Vagina (tissue), 2 donors: ENCODE measurements around the gene DOK3. TPM values are rescaled to one million over a fixed set of nuclear protein-coding genes. Genes with fewer than 3 reads are reported as not detected.

Experiments used
- DNase-seq, 2 donors: peaks; one replicate each; pipeline ENCODE4 v3.0.0-alpha.2; 2017; ENCODE audit errors: extremely low spot score in 2 of 2
- H3K27ac ChIP-seq: fragments of 200-600 bp; sonication (generic); one replicate; pipeline ENCODE4 v1.5.1; 2019
- H3K27me3 ChIP-seq: fragments of 200-600 bp; sonication (generic); one replicate; pipeline ENCODE4 v1.5.1; 2019
- H3K36me3 ChIP-seq, 2 donors: fragments of 200-600 bp; sonication (generic); one replicate each; pipeline ENCODE4 v1.5.1; 2017 to 2019
- H3K4me1 ChIP-seq: fragments of 200-600 bp; sonication (generic); one replicate; pipeline ENCODE4 v1.5.1; 2019
- H3K4me3 ChIP-seq, 2 donors: fragments of 200-600 bp; sonication (generic); 1 replicate in 1 of 2; 2 replicates in 1 of 2; pipeline ENCODE4 v1.5.1; 2016 to 2019
- H3K9me3 ChIP-seq: fragments of 200-600 bp; sonication (generic); one replicate; pipeline ENCODE4 v1.5.1; 2019
- CTCF ChIP-seq, 3 experiments: fragments of 450-650 bp in 2 of 3; fragments of 200-600 bp in 1 of 3; sonication (generic) in 1 of 3; IDR thresholded peaks; one replicate each; pipeline ENCODE4 v1.5.1; 2017 to 2019; ENCODE audit warnings: antibody characterized with exemption in 3 of 3, mild to moderate bottlenecking in 2 of 3, moderate library complexity in 2 of 3
- POLR2A ChIP-seq, 2 donors: fragments of 450-650 bp; IDR thresholded peaks; one replicate each; pipeline ENCODE4 v1.6.1; 2017; ENCODE audit warnings: antibody characterized with exemption in 2 of 2, mild to moderate bottlenecking in 2 of 2, moderate library complexity in 2 of 2
- POLR2AphosphoS5 ChIP-seq, 2 donors: sonication (generic); formaldehyde crosslinking; IDR thresholded peaks; one replicate each; pipeline ENCODE4 v1.9.0; 2017; ENCODE audit warnings: antibody characterized with exemption in 2 of 2, mild to moderate bottlenecking in 2 of 2, low read depth in 1 of 2; ENCODE audit not compliant: insufficient read depth in 1 of 2
- intact Hi-C: fragments of 100-400 bp; cut with DNase I; formaldehyde crosslinking; loops from one replicate; pipeline ENCODE4 v1.15.1; 2023
- total RNA-seq: library from RNA; depleted of rRNA; stranded (reverse); fragments of >200 nt; gene quantifications from one replicate; pipeline ENCODE4 v1.2.3, GENCODE V29; 2016

Gene DOK3
- total RNA-seq, 1 donor from 2014 or later: 12.0 TPM

DNA sequence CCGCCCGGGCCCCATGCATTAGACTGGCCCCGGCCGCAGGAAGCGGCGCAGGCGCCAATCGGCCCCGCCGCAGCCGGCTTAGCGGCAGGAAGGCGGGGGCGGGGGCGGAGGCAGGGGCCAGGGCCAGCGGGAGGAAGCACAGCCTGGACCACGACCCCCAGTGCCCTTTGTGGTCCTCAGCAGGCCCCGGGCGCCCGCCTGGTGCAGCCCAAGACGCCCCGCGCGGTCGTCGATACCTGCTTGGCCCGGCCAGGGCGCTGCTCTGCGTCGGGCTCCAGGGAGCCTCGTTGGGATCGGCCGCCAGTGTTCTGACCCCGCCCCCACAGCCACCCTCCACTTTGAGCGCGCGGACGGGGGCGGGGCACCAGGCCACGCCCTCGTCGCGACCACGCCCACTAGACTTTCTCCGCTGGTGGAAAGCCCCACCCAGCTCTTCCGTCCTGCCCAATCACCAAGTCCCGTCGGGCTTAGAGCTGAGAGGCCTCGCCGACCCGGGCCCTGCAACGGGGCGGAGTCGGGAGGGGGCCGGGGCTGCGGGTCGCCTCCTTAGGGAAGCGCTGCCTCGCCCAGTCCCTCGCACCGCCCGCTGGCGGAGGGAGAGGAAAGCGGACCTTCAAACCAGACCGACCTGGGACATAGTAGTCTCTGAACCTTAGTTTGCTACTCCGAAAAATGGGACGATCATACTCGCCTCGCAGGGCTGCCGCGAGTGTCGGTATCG lies 12.2 kb downstream of the DOK3 start, which contains the start of gene PDLIM7:
Gene PDLIM7 (minus strand): TSS at position 313 of the 721 bp plus-strand sequence. CDS start 1,092 bp downstream, outside the sequence.
- intact Hi-C loops: loop anchor here (2.0 to 5.0 kb wide), 3 partner anchors 23 to 185 kb away; no protein-coding TSS in a partner anchor
- Histone ChIP-seq H3K4me1 (peaks cover 53% of the 10 kb centered on the region), H3K27me3 (no peaks in the 10 kb centered on the region), H3K4me3 (peak within 1 kb of the TSS; percentile 73 to 91), H3K9me3 (no peaks in the 10 kb centered on the region), H3K36me3 (no peaks in the 10 kb centered on the region), H3K27ac (peak within 1 kb of the TSS; percentile 85)
- TF ChIP-seq CTCF (IDR thresholded peaks at IDR 0.05) (peak in 1 of 3 experiments; percentile 24), POLR2AphosphoS5 (IDR thresholded peaks at IDR 0.05; ENCODE audit: insufficient read depth in 1 of 2, low read depth in 1 of 2) (peak; percentile 89 to 97), POLR2A (IDR thresholded peaks at IDR 0.05) (peak; percentile 9 to 91)
- peak in 1 of 2 donors; percentile 98 for DNase-seq

GRCh38 chr5:177496727-177497291 lies 12.8 kb downstream of the DOK3 start:
- no peaks in the 10 kb centered on the region for H3K9me3 ChIP-seq
- peaks cover 0 to 3% of the 10 kb centered on the region in 2 donors for H3K36me3 ChIP-seq
- peak overlapping the region; percentile 85 for H3K27ac ChIP-seq
- intact Hi-C loops: loop anchor here (2.0 to 5.0 kb wide), 3 partner anchors 22 to 184 kb away; no protein-coding TSS in a partner anchor
- H3K27me3 ChIP-seq: no peaks in the 10 kb centered on the region
- peaks cover 53% of the 10 kb centered on the region for H3K4me1 ChIP-seq
- DNase-seq: no peak
- H3K4me3 ChIP-seq: peak overlapping the region; percentile 73 to 91
- TF ChIP-seq POLR2AphosphoS5 (IDR thresholded peaks at IDR 0.05; ENCODE audit: insufficient read depth in 1 of 2, low read depth in 1 of 2) (no peak), POLR2A (IDR thresholded peaks at IDR 0.05) (peak in 1 of 2 donors; percentile 42)

GRCh38 chr5:177496070-177496726 lies 13.4 kb downstream of the DOK3 start:
- no peak for TF ChIP-seq CTCF (IDR thresholded peaks at IDR 0.05)
- TF ChIP-seq POLR2AphosphoS5 (IDR thresholded peaks at IDR 0.05; ENCODE audit: insufficient read depth in 1 of 2, low read depth in 1 of 2): peak in 1 of 2 donors; percentile 68
- DNase-seq: no peak
- H3K4me3 ChIP-seq: peak overlapping the region; percentile 73 to 91
- H3K4me1 ChIP-seq: peaks cover 53% of the 10 kb centered on the region
- intact Hi-C loops: loop anchor here (2.0 to 5.0 kb wide), 3 partner anchors 21 to 183 kb away; no protein-coding TSS in a partner anchor
- no peaks in the 10 kb centered on the region for H3K9me3 ChIP-seq
- H3K36me3 ChIP-seq: peaks cover 0 to 9% of the 10 kb centered on the region in 2 donors
- no peaks in the 10 kb centered on the region for H3K27me3 ChIP-seq
- H3K27ac ChIP-seq: peak overlapping the region; percentile 85

DNA sequence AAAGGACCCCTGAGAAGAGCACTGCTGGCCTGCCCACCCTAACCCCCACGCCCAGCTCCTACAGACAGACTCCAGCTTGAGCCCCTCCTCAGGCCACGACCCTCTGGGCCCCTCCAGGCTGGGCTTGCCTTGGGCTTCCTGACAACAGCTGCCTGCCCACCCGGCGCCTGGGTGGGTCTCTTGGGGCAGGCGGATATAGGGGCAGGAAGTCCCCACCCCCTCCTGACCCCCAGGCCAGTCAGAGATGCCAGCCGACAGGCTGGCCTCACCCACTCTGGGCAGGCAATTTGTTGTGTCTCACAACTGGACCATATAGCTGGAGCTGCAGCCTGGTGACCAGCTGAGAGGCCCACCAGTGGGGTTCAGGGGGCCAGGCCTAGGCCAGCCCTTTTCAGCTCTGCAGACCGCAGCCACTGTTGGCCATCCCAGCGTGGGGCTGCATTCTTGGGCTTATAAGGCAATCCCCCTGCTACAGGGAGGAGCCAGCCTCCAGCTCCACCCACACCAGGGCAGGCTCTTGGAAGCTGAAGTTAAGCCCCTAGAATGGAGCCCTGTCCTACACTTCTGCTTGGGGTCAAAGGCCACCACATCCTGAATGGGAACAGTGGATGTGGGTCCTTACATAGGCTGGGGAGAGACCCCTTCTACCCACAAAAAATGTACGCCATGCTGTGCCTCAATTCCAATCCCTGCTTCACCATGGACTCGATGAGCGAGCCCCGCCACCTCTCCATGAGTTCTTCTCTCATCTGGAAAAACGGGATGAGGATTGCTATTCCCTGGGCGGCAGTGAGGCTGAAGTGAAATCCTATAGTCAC lies 14.2 kb downstream of the DOK3 start:
- peaks cover 53% of the 10 kb centered on the region for H3K4me1 ChIP-seq
- peaks cover 0 to 16% of the 10 kb centered on the region in 2 donors for H3K36me3 ChIP-seq
- intact Hi-C loops: loop anchor here (2.0 to 5.0 kb wide), 3 partner anchors 21 to 183 kb away; no protein-coding TSS in a partner anchor
- peak; percentile 9 to 70 for TF ChIP-seq POLR2AphosphoS5 (IDR thresholded peaks at IDR 0.05; ENCODE audit: insufficient read depth in 1 of 2, low read depth in 1 of 2)
- no peak for TF ChIP-seq POLR2A (IDR thresholded peaks at IDR 0.05)
- no peaks in the 10 kb centered on the region for H3K27me3 ChIP-seq
- peak overlapping the region; percentile 85 for H3K27ac ChIP-seq
- H3K4me3 ChIP-seq: peak overlapping the region; percentile 73 to 91
- no peak for DNase-seq
- no peaks in the 10 kb centered on the region for H3K9me3 ChIP-seq

- TF ChIP-seq POLR2A (IDR thresholded peaks at IDR 0.05) (no peak), POLR2AphosphoS5 (IDR thresholded peaks at IDR 0.05; ENCODE audit: insufficient read depth in 1 of 2, low read depth in 1 of 2) (no peak), CTCF (IDR thresholded peaks at IDR 0.05) (no peak)
- Histone ChIP-seq H3K27ac (peak overlapping the region; percentile 85), H3K4me3 (peak overlapping the region; percentile 15 to 91), H3K4me1 (peaks cover 53% of the 10 kb centered on the region), H3K27me3 (no peaks in the 10 kb centered on the region), H3K36me3 (peaks cover 0 to 25% of the 10 kb centered on the region in 2 donors), H3K9me3 (no peaks in the 10 kb centered on the region)
- no peak for DNase-seq
- intact Hi-C loops: loop anchor here (5.0 kb wide), 1 partner anchor 37 kb away; no protein-coding TSS in a partner anchor
These were observed 15.1 kb downstream of the DOK3 start for GRCh38 chr5:177494346-177495195.
